KMS-11 (cell line): ENCODE data around the gene TOX3.

Experiments used
- H2AFZ ChIP-seq: fragments of 200-600 bp; sonication (generic); 2 replicates; pipeline ENCODE4 v1.6.1; 2016; ENCODE audit warnings: antibody characterized with exemption, mixed run types, low read depth
- H3K27ac ChIP-seq: fragments of 200-600 bp; sonication (generic); 2 replicates; pipeline ENCODE4 v1.6.1; 2016; ENCODE audit warnings: mild to moderate bottlenecking, mixed run types
- H3K27me3 ChIP-seq: fragments of 200-600 bp; sonication (generic); 2 replicates; pipeline ENCODE4 v1.6.1; 2017; ENCODE audit warnings: mild to moderate bottlenecking, low read depth, mixed run types, moderate library complexity; ENCODE audit not compliant: insufficient read depth
- H3K36me3 ChIP-seq: fragments of 200-600 bp; sonication (generic); 2 replicates; pipeline ENCODE4 v1.6.1; 2017; ENCODE audit warnings: mild to moderate bottlenecking, mixed run types; ENCODE audit not compliant: insufficient read depth
- H3K4me1 ChIP-seq: fragments of 200-600 bp; sonication (generic); 2 replicates; pipeline ENCODE4 v1.6.1; 2016; ENCODE audit warnings: mild to moderate bottlenecking, low read depth, mixed run types; ENCODE audit not compliant: poor library complexity, severe bottlenecking
- H3K4me2 ChIP-seq: fragments of 200-600 bp; sonication (generic); 2 replicates; pipeline ENCODE4 v1.7.0; 2016; ENCODE audit warnings: mild to moderate bottlenecking, mixed run types
- H3K4me3 ChIP-seq: fragments of 200-600 bp; sonication (generic); IDR thresholded peaks from 2 replicates; pipeline ENCODE4 v1.6.1; 2017; ENCODE audit warnings: low read depth, low read length, mixed read lengths; ENCODE audit not compliant: insufficient read depth
- H3K79me2 ChIP-seq: fragments of 200-600 bp; sonication (generic); 2 replicates; pipeline ENCODE4 v1.6.1; 2016; ENCODE audit warnings: low read depth, mixed run types; ENCODE audit not compliant: insufficient read depth
- H3K9ac ChIP-seq: fragments of 200-600 bp; sonication (generic); 2 replicates; pipeline ENCODE4 v1.6.1; 2016; ENCODE audit warnings: mild to moderate bottlenecking, mixed run types
- H4K20me1 ChIP-seq: fragments of 200-600 bp; sonication (generic); 2 replicates; pipeline ENCODE4 v1.6.1; 2016; ENCODE audit warnings: mild to moderate bottlenecking, mixed run types; ENCODE audit not compliant: insufficient read depth
- CTCF ChIP-seq: fragments of 200-600 bp; sonication (generic); conservative IDR thresholded peaks from 2 replicates; pipeline ENCODE4 v1.6.1; 2017; ENCODE audit warnings: low read depth, mild to moderate bottlenecking, antibody characterized with exemption, low read length, moderate library complexity, mixed read lengths

TOX3 gene

GRCh38 chr16:52586159-52586558, 39.2 kb upstream of the TOX3 start:
- TF ChIP-seq CTCF, result no peak
- Histone ChIP-seq H3K27me3 (no peaks in the 10 kb centered on the region), H3K27ac (no peak overlapping the region), H3K4me1 (no peaks in the 10 kb centered on the region), H3K4me2 (no peak overlapping the region), H4K20me1 (no peaks in the 10 kb centered on the region), H3K4me3 (no peak overlapping the region), H3K36me3 (no peaks in the 10 kb centered on the region), H2AFZ (no peak overlapping the region), H3K9ac (no peak overlapping the region), H3K79me2 (no peaks in the 10 kb centered on the region)

GRCh38 chr16:52584354-52585320, 37.7 kb upstream of the TOX3 start:
- Histone ChIP-seq H3K36me3 (no peaks in the 10 kb centered on the region), H2AFZ (no peak overlapping the region), H3K27me3 (no peaks in the 10 kb centered on the region), H3K27ac (no peak overlapping the region), H3K4me2 (no peak overlapping the region), H3K4me3 (no peak overlapping the region), H3K79me2 (no peaks in the 10 kb centered on the region), H3K9ac (no peak overlapping the region), H4K20me1 (no peaks in the 10 kb centered on the region), H3K4me1 (no peaks in the 10 kb centered on the region)
- TF ChIP-seq CTCF, result no peak

GRCh38 chr16:52581530-52581929, 34.6 kb upstream of the TOX3 start:
- Histone ChIP-seq H3K27ac (no peak overlapping the region), H3K9ac (no peak overlapping the region), H3K4me2 (no peak overlapping the region), H2AFZ (no peak overlapping the region), H3K4me1 (no peaks in the 10 kb centered on the region), H3K36me3 (no peaks in the 10 kb centered on the region), H3K27me3 (no peaks in the 10 kb centered on the region), H3K4me3 (no peak overlapping the region), H3K79me2 (no peaks in the 10 kb centered on the region), H4K20me1 (no peaks in the 10 kb centered on the region)
- no peak for TF ChIP-seq CTCF

DNA sequence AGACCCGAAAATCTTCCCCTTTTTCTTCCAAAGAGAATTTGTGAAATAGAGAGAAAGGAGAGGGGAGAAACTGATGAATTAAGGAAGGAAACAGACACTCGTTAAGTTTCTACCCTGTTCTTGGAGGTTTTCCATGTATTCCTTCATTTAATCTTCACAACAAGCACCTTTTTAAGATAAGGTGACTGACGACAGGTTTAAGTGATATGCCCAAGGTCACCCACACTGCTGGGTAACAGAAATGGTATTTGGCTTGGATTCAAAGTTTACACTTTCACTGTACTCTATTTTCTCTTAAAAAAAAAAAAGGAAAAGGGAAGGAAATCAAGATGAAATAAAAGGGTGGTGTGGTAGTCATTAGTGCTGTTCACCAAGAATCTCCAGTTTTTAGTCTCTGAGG, 33.5 kb upstream of the TOX3 start:
- Histone ChIP-seq H3K4me3 (no peak overlapping the region), H3K36me3 (no peaks in the 10 kb centered on the region), H3K4me2 (no peak overlapping the region), H3K27ac (no peak overlapping the region), H4K20me1 (no peaks in the 10 kb centered on the region), H3K9ac (no peak overlapping the region), H3K79me2 (no peaks in the 10 kb centered on the region), H3K4me1 (no peaks in the 10 kb centered on the region), H3K27me3 (no peaks in the 10 kb centered on the region), H2AFZ (no peak overlapping the region)
- TF ChIP-seq CTCF, result no peak
